ENCODE results near the gene LSM14B.
A peak's percentile ranks its signal among the peaks of the same experiment; 100 is the strongest.

Gene LSM14B

DNA sequence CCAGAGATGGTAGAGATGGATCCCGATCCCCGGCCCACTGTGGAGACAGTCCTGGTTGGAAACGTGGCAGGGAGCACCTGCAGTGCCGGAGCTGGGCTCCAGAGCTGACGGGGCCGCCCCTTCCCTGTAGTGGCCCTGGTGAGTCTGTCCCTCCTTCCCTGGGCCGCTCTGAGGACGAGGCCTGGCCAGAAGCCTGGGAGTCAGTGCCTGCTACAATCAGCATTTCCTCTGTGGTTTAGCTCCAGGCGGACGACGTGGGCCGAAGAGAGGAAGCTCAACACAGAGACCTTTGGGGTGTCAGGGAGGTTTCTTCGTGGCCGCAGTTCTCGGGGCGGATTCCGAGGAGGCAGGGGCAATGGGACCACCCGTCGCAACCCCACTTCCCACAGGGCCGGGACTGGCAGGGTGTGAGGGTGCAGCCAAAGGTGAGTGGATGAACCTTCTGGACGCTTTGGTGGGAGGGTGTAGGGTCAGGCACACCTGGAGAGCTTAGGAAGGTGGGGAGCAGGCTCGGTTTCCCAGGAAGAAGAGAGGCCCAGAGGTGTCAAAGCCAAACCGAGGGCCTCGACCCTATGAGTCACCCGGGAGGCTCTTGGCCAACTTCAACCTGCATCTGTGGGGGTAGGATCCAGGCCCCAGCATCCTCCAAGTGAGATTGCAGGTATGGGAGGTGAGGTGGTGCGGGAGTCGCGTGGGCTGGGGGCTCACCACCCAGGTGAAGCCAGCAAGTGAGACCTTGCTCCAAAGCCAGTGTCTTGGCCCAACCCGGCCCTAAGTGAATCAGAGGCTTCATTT lies 11.0 kb downstream of the LSM14B start:
- no peak for DNase-seq (ENCODE audit: low spot score)

GRCh38 chr20:62133864-62134263 lies 11.6 kb downstream of the LSM14B start:
- DNase-seq (ENCODE audit: low spot score) = peak; percentile 55

DNA sequence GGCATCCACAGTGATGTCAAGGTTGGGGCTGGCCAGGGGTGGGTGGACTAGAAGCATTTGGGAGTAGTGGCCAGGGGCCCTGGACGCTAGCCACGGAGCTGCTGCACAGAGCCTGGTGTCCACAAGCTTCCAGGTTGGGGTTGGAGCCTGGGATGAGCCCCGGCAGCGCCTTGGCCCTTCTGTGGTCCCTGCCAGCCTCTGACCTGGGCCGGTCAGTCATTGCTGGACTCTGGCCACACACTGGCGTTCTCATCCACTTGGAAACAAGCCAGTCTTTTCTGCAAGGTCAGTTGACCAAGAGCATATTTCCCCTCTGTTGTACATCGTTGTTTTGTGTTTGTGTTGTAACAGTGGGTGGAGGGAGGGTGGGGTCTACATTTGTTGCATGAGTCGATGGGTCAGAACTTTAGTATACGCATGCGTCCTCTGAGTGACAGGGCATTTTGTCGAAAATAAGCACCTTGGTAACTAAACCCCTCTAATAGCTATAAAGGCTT lies 12.5 kb downstream of the LSM14B start:
- DNase-seq (ENCODE audit: low spot score) = no peak

DNA sequence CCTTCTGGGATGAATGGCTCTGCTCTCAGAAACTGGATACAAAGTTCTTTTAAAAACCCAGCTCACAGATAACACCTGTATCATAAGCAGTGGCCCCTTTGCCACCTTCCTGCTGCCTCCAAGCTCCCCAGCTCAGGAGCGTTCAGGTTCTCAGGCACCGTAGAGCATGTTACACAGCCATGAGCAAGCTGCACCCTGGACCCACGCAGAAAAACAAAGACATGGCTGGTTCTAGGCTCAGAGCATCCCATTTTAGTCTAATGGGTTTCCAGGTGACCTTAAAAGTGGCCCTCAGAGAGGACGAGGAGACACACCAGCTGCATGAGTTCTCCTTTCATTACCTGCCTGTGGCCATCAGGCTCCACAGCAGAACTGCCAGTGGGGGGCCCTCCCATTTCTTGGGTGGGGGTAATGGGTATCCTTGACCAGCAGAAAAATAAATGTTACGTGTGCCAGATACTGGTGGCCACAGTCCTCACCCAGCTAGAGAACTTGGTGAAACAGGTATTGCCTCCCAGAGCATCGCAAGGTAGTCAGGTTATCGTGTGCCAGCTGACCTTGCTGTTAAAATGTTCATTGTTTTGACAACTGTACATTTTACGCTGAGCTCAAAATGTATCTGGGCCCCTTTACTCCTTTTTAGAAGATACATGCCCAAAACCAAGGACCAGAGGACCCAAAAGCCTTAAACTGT lies 13.4 kb downstream of the LSM14B start:
- no peak for DNase-seq (ENCODE audit: low spot score)

GRCh38 chr20:62136283-62137091 lies 14.2 kb downstream of the LSM14B start:
- peak; percentile 76 for DNase-seq (ENCODE audit: low spot score)

DNA sequence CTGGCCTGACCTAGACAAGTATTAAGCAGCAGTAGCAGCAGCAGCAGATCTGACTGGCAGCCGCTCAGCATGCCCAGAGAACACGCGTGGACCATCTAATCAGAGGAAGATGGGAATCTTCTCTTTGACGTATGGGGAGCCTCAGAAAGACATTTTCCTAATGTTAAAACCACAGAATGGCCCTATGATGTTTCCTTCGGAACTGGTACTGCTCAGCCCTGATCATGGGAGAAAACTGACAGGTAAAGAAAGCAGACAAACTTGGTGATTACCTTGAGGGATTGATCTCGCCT lies 14.8 kb downstream of the LSM14B start:
- DNase-seq (ENCODE audit: low spot score) = no peak

GRCh38 chr20:62137478-62138203 lies 15.4 kb downstream of the LSM14B start:
- DNase-seq (ENCODE audit: low spot score) = no peak

DNA sequence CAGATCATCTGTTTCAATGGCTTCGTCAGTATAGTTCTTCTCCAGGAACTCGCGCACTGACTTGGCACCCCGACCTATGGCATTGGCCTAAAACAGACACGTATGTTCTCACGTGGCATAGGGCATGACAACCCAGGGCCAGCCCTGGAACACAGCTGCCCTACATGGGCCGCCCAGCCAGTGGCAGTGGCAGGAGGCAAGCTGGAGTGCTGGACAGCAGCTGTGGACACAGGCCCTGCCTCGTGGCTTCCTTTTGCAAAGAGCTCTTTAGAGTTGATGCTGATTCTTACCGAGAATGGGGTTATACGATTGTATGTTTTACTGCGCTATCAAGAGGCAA lies 15.9 kb downstream of the LSM14B start:
- DNase-seq (ENCODE audit: low spot score) = no peak

- DNase-seq (ENCODE audit: low spot score) = no peak
Measured at GRCh38 chr20:62138912-62139311, 16.6 kb downstream of the LSM14B start.

DNA sequence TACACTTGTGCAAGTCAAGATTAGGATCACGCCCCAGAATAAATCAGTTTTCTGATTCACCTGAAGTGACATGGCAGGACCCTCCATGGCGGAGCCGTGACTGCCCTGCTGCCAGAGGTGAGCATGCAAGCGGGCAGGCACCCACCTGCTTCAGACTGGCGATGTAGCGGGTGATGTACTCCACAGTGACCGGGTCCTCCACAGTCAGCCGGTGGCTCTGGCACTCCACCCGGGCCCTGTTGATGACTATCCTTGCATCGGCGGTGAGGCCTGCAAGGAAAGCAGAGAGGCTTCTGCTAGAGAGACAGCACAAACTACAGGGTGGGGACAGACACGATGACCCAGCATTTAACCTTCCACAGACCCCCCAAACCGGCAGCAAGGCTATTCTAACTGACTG lies 17.4 kb downstream of the LSM14B start:
- DNase-seq (ENCODE audit: low spot score) = no peak

GRCh38 chr20:62141043-62141396 lies 18.7 kb downstream of the LSM14B start:
- no peak for DNase-seq (ENCODE audit: low spot score)

DNA sequence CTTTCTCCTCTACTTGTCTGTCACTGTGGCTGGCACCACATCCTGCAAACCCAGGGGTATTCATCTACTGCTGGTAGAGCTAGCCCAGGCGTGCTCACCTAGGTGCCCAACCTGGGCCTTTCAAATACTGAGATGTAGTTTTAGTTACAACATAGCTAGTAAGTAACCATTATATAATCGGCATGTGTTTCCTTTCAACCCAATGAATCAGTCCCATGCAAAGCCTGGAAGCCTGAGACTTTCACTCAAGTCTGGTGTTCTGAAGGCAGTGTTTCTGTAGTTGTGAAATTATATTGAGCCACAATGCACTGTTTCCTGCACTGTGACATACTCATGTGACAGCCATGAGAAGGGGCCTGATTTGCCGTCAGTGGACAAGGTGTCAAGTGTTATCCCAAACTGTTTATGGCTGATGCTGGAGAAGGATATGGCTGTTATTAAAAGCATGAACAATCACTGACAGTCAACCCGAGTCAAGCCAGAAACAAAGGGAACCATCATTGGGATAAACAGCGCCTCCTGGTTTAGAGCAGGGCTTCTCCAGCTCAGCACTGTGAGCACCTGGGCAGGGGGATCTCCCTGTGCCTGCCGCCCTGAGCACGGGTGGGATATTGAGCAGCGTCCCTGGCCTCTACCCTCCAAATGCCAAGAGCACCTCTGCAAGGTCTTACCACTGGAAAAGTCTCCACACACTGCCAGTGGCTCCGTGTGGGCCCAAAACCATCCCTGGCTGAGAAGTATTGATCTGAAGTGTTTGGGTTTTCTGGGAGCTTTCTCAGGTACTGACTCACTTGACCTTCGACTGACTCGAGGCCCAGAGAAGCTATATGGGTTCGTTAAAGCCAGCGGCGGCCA lies 19.3 kb downstream of the LSM14B start:
- DNase-seq (ENCODE audit: low spot score) = no peak

- no peak for DNase-seq (ENCODE audit: low spot score)
Measured at GRCh38 chr20:62142252-62143080, 20.2 kb downstream of the LSM14B start.

DNA sequence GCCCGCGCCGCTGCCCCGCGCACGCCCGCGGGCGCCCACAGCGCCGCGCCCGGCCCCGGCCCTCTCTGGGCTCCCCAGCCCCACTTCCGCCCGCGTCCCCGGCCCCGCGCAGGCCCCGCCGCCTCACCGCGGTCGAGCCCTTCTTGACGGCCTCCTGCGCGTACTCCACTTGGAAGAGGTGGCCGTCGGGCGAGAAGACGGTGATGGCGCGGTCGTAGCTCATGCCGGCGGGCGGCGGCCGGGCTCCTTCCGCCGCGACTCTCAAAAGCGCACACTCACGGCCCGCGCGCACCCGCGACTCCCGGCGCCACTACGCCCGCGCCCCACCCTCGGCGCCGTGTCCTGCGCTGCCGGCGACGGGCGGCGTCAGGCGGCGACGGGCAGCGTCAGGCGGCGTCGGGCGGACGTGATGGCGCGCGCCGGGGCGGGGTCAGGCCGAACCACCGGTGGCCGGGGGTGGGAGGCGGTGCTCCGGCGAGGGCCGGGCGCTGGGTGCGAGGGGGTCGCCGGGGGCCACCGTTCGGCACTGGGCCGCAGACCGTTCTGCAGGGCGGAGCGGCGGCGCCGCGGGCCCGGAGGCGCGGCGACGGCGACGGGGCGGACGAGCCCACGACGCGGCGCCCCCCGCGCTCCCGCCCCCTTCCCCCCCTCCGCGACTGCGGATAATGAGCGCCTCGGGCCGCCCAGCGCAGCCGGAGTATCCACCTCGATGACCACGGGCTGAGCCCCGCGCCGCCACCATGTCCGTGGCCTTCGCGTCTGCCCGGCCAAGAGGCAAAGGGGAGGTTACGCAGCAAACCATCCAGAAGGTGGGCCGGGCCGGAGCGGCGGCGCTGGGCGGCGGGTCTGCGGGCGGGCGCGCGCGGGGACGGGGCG lies 21.0 kb downstream of the LSM14B start, which contains the start of the genes PSMA7 and SS18L1:
PSMA7 (minus strand) TSS at position 314 of the 876 bp plus-strand sequence; CDS start at position 223, 91 bp downstream.
SS18L1 (plus strand) TSS at position 689 of the 876 bp plus-strand sequence; CDS start at position 741, 52 bp downstream.
- peak; percentile 95 for DNase-seq (ENCODE audit: low spot score)

DNA sequence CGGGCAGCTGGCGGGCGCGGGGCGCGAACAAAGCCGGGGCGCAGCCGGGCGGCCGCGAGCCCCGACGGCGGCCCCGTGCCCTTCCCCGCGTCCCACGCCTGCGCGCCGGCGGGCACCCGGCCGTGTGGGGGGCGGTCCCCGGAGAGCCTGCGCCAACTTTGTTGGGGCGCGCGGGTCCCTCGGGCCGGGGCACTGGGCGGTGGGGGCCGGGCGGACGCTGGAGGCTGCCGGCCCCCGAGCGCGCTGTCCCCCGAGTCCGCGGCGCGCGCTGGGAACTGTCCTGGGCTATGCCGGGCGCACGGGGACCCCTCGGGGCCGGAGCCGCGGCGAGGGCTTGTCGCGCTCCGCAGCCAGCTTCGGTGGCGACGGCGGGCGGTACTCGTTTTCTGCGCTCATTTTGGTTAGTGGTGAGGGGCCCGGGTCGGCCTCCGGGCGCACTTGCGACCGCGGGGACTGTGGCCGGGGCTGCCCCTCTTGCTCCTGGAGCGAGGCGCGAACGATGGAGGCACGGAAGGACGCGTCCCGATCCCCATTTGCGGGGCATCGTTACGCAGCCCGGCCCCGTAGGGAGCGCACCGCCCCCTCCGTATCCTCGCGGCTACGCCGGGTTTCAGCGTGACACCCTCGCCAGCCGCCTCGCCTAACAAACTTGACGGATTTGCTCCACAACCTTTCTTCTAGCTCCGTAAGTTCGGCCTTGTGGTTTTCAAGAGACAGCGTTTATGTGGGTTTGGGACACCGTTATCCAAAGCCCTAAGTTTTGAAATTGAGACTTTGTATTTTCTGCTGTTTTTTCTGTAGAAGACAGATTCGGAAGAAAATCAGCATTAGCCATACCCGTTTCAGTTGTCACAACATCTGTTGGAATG lies 21.9 kb downstream of the LSM14B start:
- DNase-seq (ENCODE audit: low spot score) = peak; percentile 72

DNA sequence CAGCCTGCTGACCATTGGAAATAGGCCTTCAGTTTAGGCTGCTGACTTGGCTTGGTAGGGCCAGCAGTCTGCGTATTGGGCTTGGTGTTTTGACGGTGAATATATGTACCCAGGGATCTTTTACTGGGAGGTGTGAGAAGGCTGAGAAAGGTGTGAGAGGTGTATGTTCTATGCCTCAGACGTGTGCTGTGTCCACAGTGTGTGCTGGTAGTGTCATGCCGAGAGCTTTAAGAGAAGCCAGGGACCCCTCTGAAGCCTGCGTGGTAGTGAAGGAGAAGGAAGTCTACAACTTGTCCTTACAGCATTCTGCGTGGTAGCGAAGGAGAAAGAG lies 23.4 kb downstream of the LSM14B start:
- no peak for DNase-seq (ENCODE audit: low spot score)

- DNase-seq (ENCODE audit: low spot score) = no peak
Measured at GRCh38 chr20:62146019-62146755, 23.9 kb downstream of the LSM14B start.

DNA sequence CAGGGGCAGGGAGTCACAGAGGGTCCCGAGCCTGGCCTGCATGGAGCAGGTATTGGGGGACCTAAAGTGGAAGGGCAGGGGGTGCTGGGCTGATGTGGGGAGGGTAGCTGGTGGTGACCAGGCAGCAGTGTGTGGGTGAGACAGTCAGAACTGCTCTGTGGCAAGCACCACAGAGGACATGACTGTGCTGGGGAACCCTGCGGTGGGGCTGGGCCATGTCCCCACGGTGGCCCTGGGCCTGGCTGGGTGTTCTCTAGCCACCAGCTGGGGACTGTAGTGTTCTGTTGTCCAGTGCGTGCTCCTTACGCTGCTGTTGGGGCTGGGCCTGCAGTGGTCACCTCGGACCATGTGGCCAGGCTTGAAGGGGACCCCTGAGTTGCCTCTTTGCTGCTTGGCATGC lies 24.9 kb downstream of the LSM14B start:
- no peak for DNase-seq (ENCODE audit: low spot score)

All from iPS-NIHi11 (cell line).